Lung (tissue), 12 donors: ENCODE data around the gene IFNW1. TPM values are rescaled to one million over a fixed set of nuclear protein-coding genes. Genes with fewer than 3 reads are reported as not detected.

Experiments used
- ATAC-seq: fragments of 200-7000 bp; cut with Tn5 transposase; one replicate; pipeline ENCODE4 v1.9.1; 2020; ENCODE audit warnings: moderate number of reproducible peaks; ENCODE audit not compliant: insufficient read depth, low FRiP score
- DNase-seq, 3 donors: peaks; one replicate each; pipeline ENCODE4 v3.0.0-alpha.2; 2013 to 2017
- H3K27ac ChIP-seq, 2 donors: one replicate each; pipeline ENCODE4 v1.5.1; 2013; ENCODE audit warnings: mild to moderate bottlenecking in 2 of 2, moderate library complexity in 2 of 2, control low read depth in 1 of 2, inconsistent platforms in 1 of 2, low read depth in 1 of 2, low read length in 1 of 2
- H3K27me3 ChIP-seq, 3 donors: one replicate each; pipeline ENCODE4 v1.5.1; 2013; ENCODE audit warnings: low read length in 2 of 3; ENCODE audit not compliant: control insufficient read depth in 3 of 3, insufficient read depth in 3 of 3
- H3K36me3 ChIP-seq, 4 donors: one replicate each; pipeline ENCODE4 v1.5.1; 2013; ENCODE audit warnings: low read length in 4 of 4, mild to moderate bottlenecking in 1 of 4, moderate library complexity in 1 of 4; ENCODE audit not compliant: control insufficient read depth in 4 of 4, insufficient read depth in 4 of 4
- H3K4me1 ChIP-seq, 5 donors: one replicate each; pipeline ENCODE4 v1.5.1; 2013; ENCODE audit warnings: low read length in 5 of 5, mild to moderate bottlenecking in 2 of 5, moderate library complexity in 1 of 5; ENCODE audit not compliant: control insufficient read depth in 5 of 5, insufficient read depth in 5 of 5
- H3K4me3 ChIP-seq: one replicate; pipeline ENCODE4 v1.5.1; 2013; ENCODE audit warnings: mild to moderate bottlenecking, control low read depth, moderate library complexity
- H3K9ac ChIP-seq, 2 donors: one replicate each; pipeline ENCODE4 v1.5.1; 2013; ENCODE audit warnings: low read length in 2 of 2, control low read depth in 1 of 2; ENCODE audit not compliant: insufficient read depth in 1 of 2
- H3K9me3 ChIP-seq, 4 donors: one replicate each; pipeline ENCODE4 v1.5.1; 2013; ENCODE audit warnings: low read length in 3 of 4, mild to moderate bottlenecking in 1 of 4, moderate library complexity in 1 of 4; ENCODE audit not compliant: control insufficient read depth in 4 of 4, insufficient read depth in 3 of 4
- CTCF ChIP-seq: IDR thresholded peaks from 2 replicates; pipeline ENCODE4 v1.5.1; 2012; ENCODE audit warnings: mild to moderate bottlenecking; ENCODE audit errors: control extremely low read depth, extremely low read depth
- WGBS, 2 donors: extraction: QIAGEN DNeasy Blood & Tissue Kit; methylation state at CpG; one replicate each; pipeline ENCODE4 v1.1.7; 2013; 5-methylcytosine and 5-hydroxymethylcytosine counted together
- polyA plus RNA-seq, 2 donors: library from polyadenylated mRNA; stranded (reverse); fragments of 200-250 nt; gene quantifications; one replicate each; pipeline ENCODE4 v1.2.1, GENCODE V29; 2013
- total RNA-seq, 2 donors: library from RNA; depleted of rRNA in 1 of 2; stranded (reverse); fragments of >200 nt in 1 of 2; gene quantifications; one replicate each; pipeline ENCODE4 v1.2.1, GENCODE V29; 2014 to 2021
- donor health status: control.
- donor health status: control.
- donor health status: Bipolar disorder and iron deficiency.
- donor health status: healthy.
- donor health status: DM: yes; HTN: yes; CAD: no.

Gene IFNW1
- total and polyA plus RNA-seq, 4 donors, result not detected

DNA sequence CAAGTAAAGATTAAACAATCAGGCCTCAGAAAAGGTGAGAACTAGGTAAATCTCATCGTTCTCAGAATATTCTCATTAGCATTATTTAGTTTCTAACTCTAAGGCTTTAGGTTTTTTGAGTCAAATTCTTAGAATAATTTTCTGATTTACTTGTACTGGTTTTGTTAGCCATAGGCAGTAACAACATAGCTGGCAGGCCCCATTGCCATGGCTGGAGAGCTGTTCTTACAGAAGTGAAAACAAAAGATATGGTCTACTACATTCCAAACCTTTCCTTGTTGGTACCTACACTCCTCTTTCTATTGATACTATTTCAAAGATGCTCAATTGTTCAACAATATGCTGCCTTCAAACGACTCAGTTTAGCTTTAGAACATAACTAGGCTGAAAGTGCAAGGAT lies 27.3 kb downstream of the IFNW1 start:
- TF ChIP-seq CTCF, result no peak
- no peaks in the 10 kb centered on the region for H3K27me3 ChIP-seq
- H3K9ac ChIP-seq, result no peak overlapping the region
- WGBS, 2 donors, result 72 to 85% methylated on average over 2 of the region's 2 CpGs
- ATAC-seq (no peak), DNase-seq (no peak)
- peaks cover 0 to 4% (median 2%) of the 10 kb centered on the region in 5 donors for H3K4me1 ChIP-seq
- no peaks in the 10 kb centered on the region for H3K36me3 ChIP-seq
- no peak overlapping the region for H3K27ac ChIP-seq
- no peak overlapping the region for H3K4me3 ChIP-seq
- H3K9me3 ChIP-seq, result no peaks in the 10 kb centered on the region

- H3K9me3 ChIP-seq, result peaks cover 0 to 1% (median 0%) of the 10 kb centered on the region in 4 donors
- no peak overlapping the region for H3K4me3 ChIP-seq
- H3K27ac ChIP-seq, result no peak overlapping the region
- H3K27me3 ChIP-seq, result no peaks in the 10 kb centered on the region
- no peaks in the 10 kb centered on the region for H3K36me3 ChIP-seq
- H3K9ac ChIP-seq, result no peak overlapping the region
- DNase-seq (peak in 2 of 3 donors; percentile 83 to 90), ATAC-seq (peak; percentile 82)
- WGBS, 2 donors, result 24% methylated on average over 4 of the region's 4 CpGs
- peak; percentile 86 for TF ChIP-seq CTCF
- peaks cover 0 to 4% (median 2%) of the 10 kb centered on the region in 5 donors for H3K4me1 ChIP-seq
Observed at GRCh38 chr9:21110708-21111576, 30.7 kb downstream of the IFNW1 start.

DNA sequence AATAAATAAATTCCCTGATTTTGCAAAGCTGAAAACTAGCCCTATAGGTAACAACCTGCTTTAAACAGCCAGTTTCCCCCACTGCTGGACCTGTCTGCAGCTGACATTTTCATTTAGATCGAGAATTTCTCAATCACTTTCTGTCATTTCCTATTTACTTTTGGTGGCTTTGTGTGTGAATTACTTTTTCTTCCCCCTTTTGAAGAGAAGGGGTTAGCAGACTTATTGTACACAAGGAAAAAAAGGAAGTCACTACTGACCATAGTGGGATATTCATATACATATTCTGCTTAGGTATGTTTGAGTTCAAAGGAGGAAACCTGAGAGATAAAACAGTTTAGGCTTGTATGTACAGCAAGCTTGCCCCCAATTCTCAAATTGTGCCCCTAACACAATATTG lies 36.8 kb downstream of the IFNW1 start:
- TF ChIP-seq CTCF, result no peak
- DNase-seq, result no peak
- no peak overlapping the region for H3K27ac ChIP-seq

DNA sequence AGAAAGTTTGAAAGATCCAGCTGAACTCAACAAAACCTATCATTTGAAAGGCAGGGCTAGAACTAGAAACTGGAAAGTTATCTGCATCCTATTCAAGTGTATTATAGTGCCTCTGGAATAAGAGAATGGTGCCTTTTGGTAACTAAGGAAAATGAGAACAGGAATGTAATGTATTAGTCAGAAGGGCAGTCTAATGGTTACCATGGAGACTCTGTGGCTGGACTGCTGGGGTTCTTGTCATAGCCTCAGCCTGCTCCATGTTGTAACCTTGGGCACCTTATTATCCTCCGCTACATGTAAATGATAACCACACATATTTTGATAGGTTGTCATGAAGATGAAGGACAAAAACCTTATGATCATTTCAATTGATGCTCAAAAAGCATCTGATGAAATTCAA lies 39.3 kb downstream of the IFNW1 start:
- Histone ChIP-seq H3K9me3 (no peaks in the 10 kb centered on the region), H3K27ac (no peak overlapping the region), H3K27me3 (no peaks in the 10 kb centered on the region), H3K36me3 (no peaks in the 10 kb centered on the region), H3K9ac (no peak overlapping the region), H3K4me3 (no peak overlapping the region), H3K4me1 (no peaks in the 10 kb centered on the region)
- TF ChIP-seq CTCF, result no peak
- ATAC-seq (no peak), DNase-seq (no peak)
- 98 to 100% methylated on average over 1 of the region's 1 CpG for WGBS, 2 donors

More for the DNA sequence above, 36.8 kb downstream of the IFNW1 start:
- Histone ChIP-seq H3K4me1 (no peaks in the 10 kb centered on the region), H3K27me3 (no peaks in the 10 kb centered on the region), H3K4me3 (no peak overlapping the region), H3K36me3 (no peaks in the 10 kb centered on the region), H3K9me3 (peaks cover 0 to 1% (median 0%) of the 10 kb centered on the region in 4 donors), H3K9ac (no peak overlapping the region)
- 29 to 39% methylated on average over 1 of the region's 1 CpG for WGBS, 2 donors
- no peak for ATAC-seq
